MCF 10A (cell line): ENCODE measurements around the gene PLEKHF1. TPM values are rescaled to one million over a fixed set of nuclear protein-coding genes. Genes with fewer than 3 reads are reported as not detected.

Source experiments
- BruUV-seq: library from RNA; stranded (reverse); fragments of 400-500 nt; replicated peaks from 2 replicates; lab custom pipeline; 2021; lab: Mats Ljungman, UMichigan
- CTCF ChIA-PET: fragments of 300-600 bp; sonication (Branson Sonifier 250); formaldehyde crosslinking; extraction: SDS; loops from one replicate; lab custom pipeline; 2021; ENCODE audit warnings: antibody characterized with exemption, inconsistent platforms; lab: Yijun Ruan, JAX
- POLR2A ChIA-PET: fragments of 300-600, 350-650 bp; sonication (Branson Sonifier 250); formaldehyde crosslinking; extraction: SDS; loops from one replicate; lab custom pipeline; 2020; ENCODE audit warnings: antibody characterized with exemption, inconsistent platforms; lab: Yijun Ruan, JAX
- DNase-seq: peaks from one replicate; pipeline ENCODE4 v3.0.0-alpha.2; 2018; ENCODE audit not compliant: unreplicated experiment
- H3K27ac Mint-ChIP-seq: one replicate; pipeline ENCODE4 v1.8.0; 2022; ENCODE audit warnings: mild to moderate bottlenecking, low read depth, mixed read lengths; ENCODE audit not compliant: unreplicated experiment
- H3K27me3 Mint-ChIP-seq: one replicate; pipeline ENCODE4 v1.8.0; 2022; ENCODE audit warnings: mixed read lengths; ENCODE audit not compliant: insufficient read depth, unreplicated experiment
- H3K36me3 Mint-ChIP-seq: one replicate; pipeline ENCODE4 v1.8.0; 2022; ENCODE audit warnings: mild to moderate bottlenecking, moderate library complexity, mixed read lengths; ENCODE audit not compliant: insufficient read depth, unreplicated experiment
- H3K4me1 Mint-ChIP-seq: one replicate; pipeline ENCODE4 v1.8.0; 2022; ENCODE audit warnings: mixed read lengths; ENCODE audit not compliant: insufficient read depth, unreplicated experiment
- H3K4me3 Mint-ChIP-seq: one replicate; pipeline ENCODE4 v1.8.0; 2022; ENCODE audit warnings: mild to moderate bottlenecking, moderate library complexity, mixed read lengths; ENCODE audit not compliant: unreplicated experiment
- H3K9me3 Mint-ChIP-seq: one replicate; pipeline ENCODE4 v1.8.0; 2022; ENCODE audit warnings: mixed read lengths; ENCODE audit not compliant: unreplicated experiment
- intact Hi-C: fragments of 100-400 bp; cut with micrococcal nuclease; formaldehyde crosslinking; loops from 2 replicates; pipeline ENCODE4 v1.14.1; 2022
- total RNA-seq: library from RNA; stranded (reverse); gene quantifications from 2 replicates; pipeline ENCODE4 v1.2.3, GENCODE V29; 2022
- TF ChIP-seq, protein P1 (sequence below): fragments of 200-600 bp; IDR thresholded peaks from one replicate; pipeline ENCODE4 v1.8.0; 2022; ENCODE audit warnings: antibody characterized with exemption, mild to moderate bottlenecking; ENCODE audit not compliant: unreplicated experiment

The PLEKHF1 gene
- total RNA-seq, 1 experiment from 2014 or later, result 2.9 TPM

DNA sequence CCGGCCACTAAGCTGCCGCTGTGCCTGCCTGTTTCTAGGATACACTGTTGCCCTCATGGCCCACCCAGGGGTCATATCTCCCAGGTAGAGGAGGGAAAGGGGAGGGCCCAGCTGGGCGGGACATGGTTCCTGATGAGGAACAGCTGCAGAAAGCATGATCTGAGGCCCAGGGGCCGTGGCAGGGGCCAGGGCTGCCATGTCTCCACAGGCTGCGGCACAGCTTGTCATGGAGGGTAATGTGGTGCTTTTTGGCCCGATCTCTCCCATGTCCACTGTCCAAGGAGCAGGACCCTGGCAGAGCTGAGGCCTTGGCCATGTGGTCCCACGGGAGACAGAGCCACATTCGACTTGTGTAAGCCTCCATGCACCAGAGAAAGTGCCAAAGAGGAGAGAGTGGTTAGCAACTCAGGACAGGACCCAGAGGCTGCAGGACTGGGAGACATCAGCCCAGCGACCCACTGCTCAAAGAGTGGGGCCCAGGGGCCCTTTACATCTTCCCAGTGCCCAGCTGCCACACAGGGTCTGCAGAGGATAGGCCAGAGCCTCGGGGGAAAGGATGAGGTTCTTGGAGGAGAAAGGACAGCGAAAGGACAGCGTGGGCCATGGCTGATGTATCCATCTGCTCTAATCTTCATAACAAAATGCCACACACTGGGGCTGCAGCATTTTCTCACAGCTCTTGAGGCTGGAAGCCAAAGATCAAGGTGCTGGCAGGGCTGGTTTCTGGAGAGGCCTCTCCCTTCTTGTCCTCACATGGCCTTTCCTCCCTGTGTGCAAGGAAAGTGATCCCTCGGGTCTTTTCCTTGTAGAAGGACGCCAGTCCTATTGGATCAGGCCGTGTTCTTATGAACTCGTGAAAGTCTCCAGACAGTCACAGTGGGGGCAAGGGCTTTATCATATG, 47.6 kb upstream of the PLEKHF1 start:
- TF ChIP-seq, protein P1, sequence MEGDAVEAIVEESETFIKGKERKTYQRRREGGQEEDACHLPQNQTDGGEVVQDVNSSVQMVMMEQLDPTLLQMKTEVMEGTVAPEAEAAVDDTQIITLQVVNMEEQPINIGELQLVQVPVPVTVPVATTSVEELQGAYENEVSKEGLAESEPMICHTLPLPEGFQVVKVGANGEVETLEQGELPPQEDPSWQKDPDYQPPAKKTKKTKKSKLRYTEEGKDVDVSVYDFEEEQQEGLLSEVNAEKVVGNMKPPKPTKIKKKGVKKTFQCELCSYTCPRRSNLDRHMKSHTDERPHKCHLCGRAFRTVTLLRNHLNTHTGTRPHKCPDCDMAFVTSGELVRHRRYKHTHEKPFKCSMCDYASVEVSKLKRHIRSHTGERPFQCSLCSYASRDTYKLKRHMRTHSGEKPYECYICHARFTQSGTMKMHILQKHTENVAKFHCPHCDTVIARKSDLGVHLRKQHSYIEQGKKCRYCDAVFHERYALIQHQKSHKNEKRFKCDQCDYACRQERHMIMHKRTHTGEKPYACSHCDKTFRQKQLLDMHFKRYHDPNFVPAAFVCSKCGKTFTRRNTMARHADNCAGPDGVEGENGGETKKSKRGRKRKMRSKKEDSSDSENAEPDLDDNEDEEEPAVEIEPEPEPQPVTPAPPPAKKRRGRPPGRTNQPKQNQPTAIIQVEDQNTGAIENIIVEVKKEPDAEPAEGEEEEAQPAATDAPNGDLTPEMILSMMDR, result no peak
- Mint-ChIP-seq H3K4me3 (no peak overlapping the region), H3K27me3 (peaks cover 21% of the 10 kb centered on the region), H3K27ac (no peak overlapping the region), H3K36me3 (peaks cover 26% of the 10 kb centered on the region), H3K9me3 (no peaks in the 10 kb centered on the region), H3K4me1 (no peaks in the 10 kb centered on the region)
- ChIA-PET CTCF (interaction anchor here (0.5 to 3.2 kb wide), 4 partner anchors 9 to 99 kb away, joined by 3 to 20 read pairs (median 3); no protein-coding TSS in a partner anchor), POLR2A (interaction anchor here (0.6 to 1.3 kb wide), 3 partner anchors 11 to 215 kb away, joined by 3 to 5 read pairs (median 4); partner anchors contain the start of gene POP4)
- intact Hi-C loops, result loop anchor here (10.0 kb wide), 1 partner anchor 1037 kb away; no protein-coding TSS in a partner anchor
- DNase-seq, result no peak
- no TSS peak for BruUV-seq

DNA sequence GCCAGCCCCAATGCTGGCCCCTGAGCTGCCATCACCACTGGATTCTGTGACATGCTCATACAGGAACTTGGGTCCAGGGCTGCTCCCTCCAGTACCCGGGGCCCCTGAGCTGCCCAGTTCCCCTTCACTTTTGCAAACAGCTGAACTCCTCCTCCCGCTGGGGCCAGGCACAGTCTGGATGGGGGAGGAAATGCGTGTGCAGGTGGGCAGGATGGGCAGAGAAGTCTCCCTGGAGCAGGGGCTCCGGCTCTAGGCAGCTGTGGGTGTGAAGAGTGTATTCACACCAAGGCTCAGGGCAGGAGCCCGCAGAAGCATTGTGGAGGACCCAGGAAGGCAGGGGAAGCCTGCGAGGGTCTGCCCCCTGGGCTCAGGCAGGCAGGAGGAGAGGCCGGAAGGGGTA, 46.8 kb upstream of the PLEKHF1 start:
- TF ChIP-seq, protein P1, result no peak
- BruUV-seq, result no TSS peak
- CTCF ChIA-PET, result interaction anchor here (0.5 to 3.2 kb wide), 3 partner anchors 10 to 98 kb away, joined by 3 to 20 read pairs (median 3); no protein-coding TSS in a partner anchor
- H3K9me3 Mint-ChIP-seq, result no peaks in the 10 kb centered on the region
- POLR2A ChIA-PET, result interaction anchor here (0.6 kb wide), 1 partner anchor 214 kb away, joined by 3 read pairs; no protein-coding TSS in a partner anchor
- H3K27ac Mint-ChIP-seq, result no peak overlapping the region
- H3K4me3 Mint-ChIP-seq, result no peak overlapping the region
- intact Hi-C loops, result loop anchor here (10.0 kb wide), 1 partner anchor 1036 kb away; no protein-coding TSS in a partner anchor
- peaks cover 19% of the 10 kb centered on the region for H3K36me3 Mint-ChIP-seq
- DNase-seq, result no peak
- no peaks in the 10 kb centered on the region for H3K4me1 Mint-ChIP-seq
- H3K27me3 Mint-ChIP-seq, result peaks cover 21% of the 10 kb centered on the region

DNA sequence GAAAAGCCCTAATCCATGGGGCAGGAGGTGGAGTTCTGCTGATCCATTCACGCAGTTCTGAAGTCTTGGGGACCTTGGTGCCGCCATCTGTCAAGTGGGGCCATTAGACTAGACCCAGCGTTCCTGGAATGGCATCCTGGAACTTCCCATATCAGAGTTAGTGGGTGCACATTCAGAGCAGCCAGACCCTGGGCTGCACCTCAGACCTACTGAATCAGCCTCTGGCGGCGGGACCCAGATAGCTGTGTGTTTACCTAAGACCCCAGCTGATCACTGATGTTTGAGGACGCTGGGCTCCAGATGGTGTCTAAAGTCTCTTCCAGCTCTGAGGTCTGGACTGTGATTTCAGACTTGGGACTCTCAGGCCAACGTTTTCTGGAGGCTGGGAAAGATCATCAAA, 46.4 kb upstream of the PLEKHF1 start:
- BruUV-seq, result no TSS peak
- Mint-ChIP-seq H3K36me3 (peaks cover 19% of the 10 kb centered on the region), H3K27ac (no peak overlapping the region), H3K4me1 (no peaks in the 10 kb centered on the region), H3K4me3 (no peak overlapping the region), H3K27me3 (peaks cover 21% of the 10 kb centered on the region), H3K9me3 (no peaks in the 10 kb centered on the region)
- ChIA-PET POLR2A (no interaction called here), CTCF (interaction anchor here (0.6 to 12.1 kb wide), 5 partner anchors 10 to 174 kb away, joined by 3 to 104 read pairs (median 5); partner anchors contain the start of gene POP4)
- TF ChIP-seq, protein P1, result no peak
- intact Hi-C loops, result loop anchor here (10.0 kb wide), 1 partner anchor 1036 kb away; no protein-coding TSS in a partner anchor
- no peak for DNase-seq

DNA sequence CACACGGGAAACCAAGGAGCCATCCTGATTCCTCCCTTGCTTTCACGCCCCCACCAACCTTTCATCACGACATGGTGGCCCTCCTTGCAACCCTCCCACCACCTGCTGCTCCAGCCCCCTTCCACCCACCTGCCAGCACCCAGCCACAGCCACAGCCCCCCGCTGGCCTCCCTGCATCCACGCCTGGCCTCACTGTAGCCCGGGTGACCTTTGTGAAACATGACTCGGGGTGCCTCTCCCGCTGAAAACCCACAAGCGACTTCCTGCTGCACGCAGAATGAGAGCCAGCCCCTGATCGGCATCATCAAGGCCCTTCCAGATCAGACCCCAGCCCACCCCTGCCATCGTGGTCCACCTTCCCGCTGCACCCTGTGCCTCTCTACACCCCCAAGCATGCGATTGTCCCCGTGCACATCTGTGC, 44.3 kb upstream of the PLEKHF1 start:
- DNase-seq, result no peak
- H3K4me3 Mint-ChIP-seq, result no peak overlapping the region
- TF ChIP-seq, protein P1, result no peak
- ChIA-PET POLR2A (no interaction called here), CTCF (interaction anchor here (2.5 to 12.1 kb wide), 2 partner anchors 12 to 95 kb away, joined by 7 to 104 read pairs; partner anchors contain the start of gene POP4)
- no peaks in the 10 kb centered on the region for H3K9me3 Mint-ChIP-seq
- H3K27me3 Mint-ChIP-seq, result peaks cover 21% of the 10 kb centered on the region
- H3K27ac Mint-ChIP-seq, result no peak overlapping the region
- H3K4me1 Mint-ChIP-seq, result no peaks in the 10 kb centered on the region
- BruUV-seq, result no TSS peak
- H3K36me3 Mint-ChIP-seq, result peaks cover 3% of the 10 kb centered on the region
- intact Hi-C loops, result no loop called here
